HG02884 (cell line): ENCODE results near the gene LZTS3.
"Not testable (repeated sequence)": the region's sequence is repeated elsewhere in the genome, so short reads cannot be mapped to it uniquely, and the experiment has no call there.

Experiments used
- ATAC-seq: cut with Tn5 transposase; IDR thresholded peaks from one replicate; pipeline ENCODE4 v1.9.1; 2021; ENCODE audit warnings: mild to moderate bottlenecking, moderate library complexity; ENCODE audit not compliant: unreplicated experiment

LZTS3 gene

GRCh38 chr20:3193806-3194616 lies 20.7 kb upstream of the LZTS3 start:
- no peak for ATAC-seq

GRCh38 chr20:3192226-3193015 lies 19.1 kb upstream of the LZTS3 start:
- ATAC-seq, result no peak

DNA sequence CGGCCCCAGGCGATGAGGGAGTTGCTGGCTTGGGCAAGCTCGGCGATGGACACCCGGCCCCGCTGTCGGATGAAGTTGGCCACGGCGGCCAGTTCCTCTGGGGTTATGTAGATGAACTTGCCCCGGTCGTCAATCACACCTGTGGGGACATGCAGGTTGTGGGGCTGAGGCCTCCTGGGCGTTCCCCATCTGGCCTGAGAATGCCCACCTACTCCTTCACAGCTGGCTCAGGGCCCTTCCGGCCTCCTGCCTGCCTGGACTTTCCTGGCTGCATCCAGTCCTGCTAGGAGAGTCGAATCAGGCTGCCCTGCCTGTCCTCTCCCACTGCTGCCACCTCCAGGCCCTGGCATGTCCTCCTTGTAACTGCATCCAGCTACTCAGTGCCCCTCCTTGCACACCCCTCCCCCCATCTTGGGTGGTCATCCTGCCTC lies 17.3 kb upstream of the LZTS3 start:
- ATAC-seq, result no peak

DNA sequence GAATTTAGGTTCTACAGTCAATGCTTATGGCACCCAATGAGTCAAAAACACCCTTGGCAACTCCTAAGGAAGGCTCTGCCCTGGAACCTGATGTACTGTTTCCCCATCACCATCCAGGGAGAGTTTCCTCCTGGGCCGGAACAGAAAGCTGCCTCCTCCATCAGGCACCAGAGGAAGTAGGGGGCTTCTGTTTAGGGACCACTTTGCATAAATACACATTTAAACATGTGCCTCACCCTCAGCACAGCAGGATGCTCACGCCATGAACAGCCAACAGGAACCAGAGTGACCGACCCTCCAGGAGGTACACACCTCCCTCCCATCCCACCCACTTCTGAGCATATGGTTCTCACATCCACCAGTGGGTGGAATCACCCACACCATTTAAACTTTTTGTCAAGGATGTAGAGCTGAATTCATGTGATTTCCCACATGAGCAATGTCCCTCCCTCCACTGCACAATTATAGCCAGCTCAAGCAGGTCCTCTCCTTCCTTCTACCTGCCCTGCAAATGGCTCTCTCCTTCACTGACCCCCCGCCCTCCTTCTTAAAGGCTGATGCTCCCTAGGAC lies 16.3 kb upstream of the LZTS3 start:
- no peak for ATAC-seq

GRCh38 chr20:3188823-3189413 lies 15.6 kb upstream of the LZTS3 start:
- ATAC-seq, result no peak

GRCh38 chr20:3187861-3188260 lies 14.5 kb upstream of the LZTS3 start:
- ATAC-seq, result not testable (repeated sequence)

DNA sequence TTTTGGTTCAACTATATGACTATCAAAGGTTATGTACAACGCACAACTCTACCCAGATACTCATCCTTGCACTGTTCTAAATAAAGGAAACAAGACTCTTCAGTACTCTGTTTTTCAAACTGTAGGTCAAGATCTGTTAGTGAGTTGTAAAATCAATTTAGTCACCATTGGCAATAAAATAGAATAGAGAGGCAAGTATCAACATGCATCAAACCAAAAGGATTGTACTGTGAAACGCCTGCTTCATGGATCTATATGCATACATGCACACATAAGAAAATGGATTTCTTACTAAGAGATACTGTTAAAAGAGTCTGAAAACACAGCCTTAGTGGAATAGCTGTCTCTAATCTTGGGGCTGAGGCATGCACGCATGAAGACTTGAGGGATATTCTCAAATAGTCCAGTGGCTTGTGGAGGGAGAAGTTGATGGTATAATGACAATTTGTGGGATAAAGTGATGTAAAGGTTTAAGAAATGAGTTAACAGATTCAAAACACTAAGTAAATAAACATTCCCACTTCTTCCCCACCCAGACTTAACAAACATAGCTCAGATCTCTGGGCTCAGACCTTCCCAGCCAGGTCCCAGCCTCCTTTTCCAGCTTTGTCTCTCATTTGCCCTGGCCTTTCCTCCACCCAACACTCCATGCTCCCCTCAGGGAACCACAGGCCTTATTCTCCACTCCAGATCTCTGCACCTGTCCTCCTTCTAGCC lies 10.7 kb upstream of the LZTS3 start:
- ATAC-seq, result no peak

DNA sequence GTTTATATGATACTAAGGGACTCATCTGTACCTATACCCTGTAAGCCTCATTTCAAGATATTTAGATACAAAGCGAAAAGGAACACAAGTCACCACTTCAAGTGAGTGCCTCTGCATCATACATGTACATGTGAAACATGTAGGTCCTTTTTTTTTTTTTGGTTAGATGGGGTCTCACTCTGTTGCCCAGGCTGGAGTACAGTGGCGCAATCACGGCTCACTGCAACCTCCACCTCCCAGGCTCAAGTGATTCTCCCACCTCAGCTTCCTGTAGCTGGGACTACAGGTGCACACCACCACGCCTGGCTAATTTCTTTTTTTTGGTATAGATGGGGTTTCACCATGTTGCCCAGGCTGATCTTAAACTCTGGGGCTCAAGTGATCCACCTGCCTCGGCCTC lies 9.1 kb upstream of the LZTS3 start:
- not testable (repeated sequence) for ATAC-seq

GRCh38 chr20:3181270-3181669 lies 7.9 kb upstream of the LZTS3 start:
- no peak for ATAC-seq

DNA sequence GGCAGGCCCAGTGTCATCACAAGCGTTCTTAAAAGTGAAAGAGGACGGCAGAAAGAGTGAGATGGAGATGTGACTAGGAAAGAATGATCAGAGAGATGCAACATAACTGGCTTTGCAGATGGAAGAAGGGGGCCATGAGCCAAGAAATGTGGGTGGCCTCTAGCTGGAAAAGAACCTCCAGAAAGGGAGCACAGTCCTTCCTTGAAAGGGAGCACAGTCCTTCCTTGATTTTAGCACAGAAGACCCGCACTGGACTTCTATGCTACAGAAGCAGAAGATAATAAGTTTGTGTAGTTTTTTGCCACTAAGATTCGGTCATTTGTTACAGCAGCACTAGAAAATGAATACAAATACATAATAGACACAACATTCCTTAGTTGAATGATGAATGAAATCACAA lies 7.0 kb upstream of the LZTS3 start:
- no peak for ATAC-seq

GRCh38 chr20:3177746-3178485 lies 4.6 kb upstream of the LZTS3 start:
- no peak for ATAC-seq

DNA sequence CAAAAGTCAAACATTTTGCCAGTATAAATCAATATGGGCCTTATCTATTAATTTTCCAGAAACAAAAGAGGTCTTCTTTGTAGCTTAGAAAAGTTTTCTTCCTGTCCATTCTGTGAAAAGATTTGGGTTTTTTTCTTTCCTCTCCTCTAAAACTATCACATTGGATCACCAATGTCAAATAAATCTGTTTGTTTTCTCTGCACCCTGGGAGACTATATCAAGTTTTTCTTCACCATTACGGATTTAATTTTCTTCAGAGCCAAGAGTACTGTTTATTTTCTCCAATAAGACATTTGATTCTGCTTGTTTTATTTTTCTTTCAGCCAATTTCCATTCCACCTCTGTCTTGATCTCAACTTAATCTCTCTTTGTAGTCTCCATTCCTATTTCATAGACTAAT lies 1.9 kb upstream of the LZTS3 start:
- no peak for ATAC-seq

- ATAC-seq, result no peak
Measured at GRCh38 chr20:3174442-3175261, 1.3 kb upstream of the LZTS3 start.

- ATAC-seq, result peak; percentile 83
Measured at GRCh38 chr20:3173610-3174441, 477 bp upstream of the LZTS3 start.

DNA sequence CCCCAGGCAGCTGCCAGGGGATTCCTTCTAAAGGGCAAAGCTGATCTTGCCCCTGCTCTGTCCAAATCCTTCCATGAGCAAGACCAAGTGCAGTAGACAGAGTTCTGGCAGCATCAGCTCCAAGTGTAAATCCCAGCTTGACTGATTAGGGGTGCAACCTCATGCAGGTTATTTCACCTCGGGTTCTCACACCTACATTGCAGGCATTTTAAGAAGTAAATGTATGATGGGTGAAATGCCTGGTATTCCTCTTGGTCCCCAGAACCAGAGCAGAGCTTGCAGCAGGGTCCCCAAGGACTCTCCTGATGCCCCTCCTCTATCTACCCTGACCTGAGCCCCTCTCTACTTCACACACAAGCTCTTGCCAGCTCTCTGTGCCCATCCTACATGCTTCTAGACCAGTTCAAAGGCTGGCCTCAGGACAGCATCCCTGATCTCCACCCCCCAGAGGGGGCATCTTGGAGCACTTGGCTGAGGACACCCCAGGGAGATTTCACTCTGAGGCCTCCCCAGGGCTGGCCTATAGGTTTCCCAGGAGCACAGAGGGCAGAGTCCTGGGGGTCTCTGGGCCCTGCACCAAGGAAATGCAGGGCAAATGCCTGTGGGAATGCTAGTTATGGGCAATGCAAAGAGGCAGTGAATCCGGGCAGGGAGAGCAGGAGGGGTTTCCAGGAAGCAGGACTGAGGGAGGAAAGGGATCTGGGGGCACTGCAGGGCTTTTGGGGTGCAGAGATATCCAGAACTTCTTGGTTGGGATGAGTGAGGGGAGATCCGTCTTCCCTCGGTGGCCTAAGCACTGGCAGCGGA lies 1.0 kb downstream of the LZTS3 start:
- ATAC-seq, result no peak

GRCh38 chr20:3171391-3172125 lies 1.8 kb downstream of the LZTS3 start:
- no peak for ATAC-seq
